PC-9 (cell line): ENCODE results near the gene CERS5. TPM values are rescaled to one million over a fixed set of nuclear protein-coding genes. Genes with fewer than 3 reads are reported as not detected.

ENCODE experiments used
- BruUV-seq: library from RNA; stranded (reverse); fragments of 400-500 nt; replicated peaks from 2 replicates; lab custom pipeline; 2021; lab: Mats Ljungman, UMichigan
- CTCF ChIA-PET: fragments of 300-600 bp; sonication (Branson Sonifier 250); formaldehyde crosslinking; loops from one replicate; lab custom pipeline; 2022; ENCODE audit warnings: antibody characterized with exemption; lab: Charles Lee
- POLR2A ChIA-PET: fragments of 300-600 bp; sonication (Branson Sonifier 250); formaldehyde crosslinking; loops from one replicate; lab custom pipeline; 2022; ENCODE audit warnings: antibody characterized with exemption; ENCODE audit not compliant: unreplicated experiment; lab: Charles Lee
- DNase-seq, 2 experiments: peaks; one replicate each; pipeline versions ENCODE4 v3.0.0 to v3.0.0-alpha.2; 2015 to 2022; ENCODE audit warnings: mixed read lengths in 1 of 2
- H2AFZ ChIP-seq: fragments of 200-600 bp; sonication (generic); 2 replicates; pipeline ENCODE4 v1.8.1; 2017; ENCODE audit warnings: antibody characterized with exemption
- H3F3A ChIP-seq: fragments of 200-600 bp; sonication (generic); 2 replicates; pipeline ENCODE4 v1.8.1; 2017; ENCODE audit warnings: antibody characterized with exemption, mild to moderate bottlenecking, low read depth; ENCODE audit not compliant: insufficient read depth
- H3K27ac ChIP-seq: fragments of 200-600 bp; sonication (generic); 2 replicates; pipeline ENCODE4 v1.6.1; 2016; ENCODE audit warnings: mixed run types
- H3K27me3 ChIP-seq: fragments of 200-600 bp; sonication (generic); 2 replicates; pipeline ENCODE4 v1.6.1; 2016; ENCODE audit warnings: low read depth, mixed run types; ENCODE audit not compliant: insufficient read depth
- H3K36me3 ChIP-seq: fragments of 200-600 bp; sonication (generic); 2 replicates; pipeline ENCODE4 v1.6.1; 2016; ENCODE audit warnings: low read depth, mixed run types
- H3K4me1 ChIP-seq: fragments of 200-600 bp; sonication (generic); replicated peaks from 2 replicates; pipeline ENCODE4 v1.6.1; 2016; ENCODE audit warnings: mixed run types; ENCODE audit not compliant: insufficient read depth
- H3K4me2 ChIP-seq: fragments of 200-600 bp; sonication (generic); 2 replicates; pipeline ENCODE4 v1.6.1; 2017; ENCODE audit warnings: mixed run types
- H3K4me3 ChIP-seq: fragments of 200-600 bp; sonication (generic); 2 replicates; pipeline ENCODE4 v1.6.1; 2016; ENCODE audit warnings: mixed run types
- H3K79me2 ChIP-seq: fragments of 200-600 bp; sonication (generic); 2 replicates; pipeline ENCODE4 v1.6.1; 2017; ENCODE audit warnings: low read depth, mixed run types
- H3K9me2 ChIP-seq: fragments of 200-600 bp; sonication (generic); 2 replicates; pipeline ENCODE4 v1.8.1; 2017; ENCODE audit warnings: mild to moderate bottlenecking; ENCODE audit not compliant: insufficient read depth
- H3K9me3 ChIP-seq: fragments of 200-600 bp; sonication (generic); 2 replicates; pipeline ENCODE4 v1.8.1; 2016; ENCODE audit warnings: low read depth; ENCODE audit not compliant: insufficient read depth
- H4K20me1 ChIP-seq: fragments of 200-600 bp; sonication (generic); 2 replicates; pipeline ENCODE4 v1.8.1; 2017; ENCODE audit not compliant: insufficient read depth
- EZH2 ChIP-seq: fragments of 200-600 bp; sonication (generic); IDR thresholded peaks from 2 replicates; pipeline ENCODE4 v1.8.0; 2017; ENCODE audit warnings: antibody characterized with exemption, low read depth
- intact Hi-C: fragments of 100-400 bp; cut with micrococcal nuclease; formaldehyde crosslinking; loops from one replicate; pipeline ENCODE4 v1.10.0; 2022; ENCODE audit not compliant: unreplicated experiment
- total RNA-seq: library from RNA; stranded (reverse); gene quantifications from 2 replicates; pipeline ENCODE4 v1.2.3, GENCODE V29; 2021
- TF ChIP-seq, protein P1 (sequence below): fragments of 200-600 bp; sonication (generic); conservative IDR thresholded peaks from 2 replicates; pipeline ENCODE4 v1.6.1; 2017; ENCODE audit warnings: mixed run types, antibody characterized with exemption, mild to moderate bottlenecking, moderate library complexity

Gene CERS5
- total RNA-seq, 1 experiment from 2014 or later: 33.0 TPM

- intact Hi-C loops: no loop called here
- Histone ChIP-seq H3K9me2 (no peaks in the 10 kb centered on the region), H3K4me1 (no peaks in the 10 kb centered on the region), H3K27ac (no peak overlapping the region), H3K27me3 (no peaks in the 10 kb centered on the region), H2AFZ (no peak overlapping the region), H3K79me2 (no peaks in the 10 kb centered on the region), H3K4me2 (no peak overlapping the region), H3K9me3 (no peaks in the 10 kb centered on the region), H3K36me3 (peaks cover 5% of the 10 kb centered on the region), H4K20me1 (no peaks in the 10 kb centered on the region), H3F3A (peaks cover 16% of the 10 kb centered on the region; the same call in 1 of the 2 replicates), H3K4me3 (no peak overlapping the region)
- POLR2A ChIA-PET: interaction anchor here (0.6 to 0.7 kb wide), 2 partner anchors 75 to 295 kb away, joined by 4 to 5 read pairs; no protein-coding TSS in a partner anchor
- CTCF ChIA-PET: interaction anchor here (0.6 kb wide), 1 partner anchor 1025 kb away, joined by 9 read pairs; no protein-coding TSS in a partner anchor
- BruUV-seq: no TSS peak
- DNase-seq: no peak
- TF ChIP-seq, protein P1, sequence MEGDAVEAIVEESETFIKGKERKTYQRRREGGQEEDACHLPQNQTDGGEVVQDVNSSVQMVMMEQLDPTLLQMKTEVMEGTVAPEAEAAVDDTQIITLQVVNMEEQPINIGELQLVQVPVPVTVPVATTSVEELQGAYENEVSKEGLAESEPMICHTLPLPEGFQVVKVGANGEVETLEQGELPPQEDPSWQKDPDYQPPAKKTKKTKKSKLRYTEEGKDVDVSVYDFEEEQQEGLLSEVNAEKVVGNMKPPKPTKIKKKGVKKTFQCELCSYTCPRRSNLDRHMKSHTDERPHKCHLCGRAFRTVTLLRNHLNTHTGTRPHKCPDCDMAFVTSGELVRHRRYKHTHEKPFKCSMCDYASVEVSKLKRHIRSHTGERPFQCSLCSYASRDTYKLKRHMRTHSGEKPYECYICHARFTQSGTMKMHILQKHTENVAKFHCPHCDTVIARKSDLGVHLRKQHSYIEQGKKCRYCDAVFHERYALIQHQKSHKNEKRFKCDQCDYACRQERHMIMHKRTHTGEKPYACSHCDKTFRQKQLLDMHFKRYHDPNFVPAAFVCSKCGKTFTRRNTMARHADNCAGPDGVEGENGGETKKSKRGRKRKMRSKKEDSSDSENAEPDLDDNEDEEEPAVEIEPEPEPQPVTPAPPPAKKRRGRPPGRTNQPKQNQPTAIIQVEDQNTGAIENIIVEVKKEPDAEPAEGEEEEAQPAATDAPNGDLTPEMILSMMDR: no peak
- TF ChIP-seq EZH2: no peak
Observed at GRCh38 chr12:50190859-50191258, 23.7 kb upstream of the CERS5 start.

- no peak for DNase-seq
- ChIA-PET CTCF (no interaction called here), POLR2A (interaction anchor here (0.7 kb wide), 1 partner anchor 99 kb away, joined by 4 read pairs; no protein-coding TSS in a partner anchor)
- Histone ChIP-seq H3K27ac (no peak overlapping the region), H3K4me1 (no peaks in the 10 kb centered on the region), H3K9me2 (no peaks in the 10 kb centered on the region), H4K20me1 (no peaks in the 10 kb centered on the region), H3K4me2 (no peak overlapping the region), H2AFZ (no peak overlapping the region), H3K36me3 (peaks cover 5% of the 10 kb centered on the region), H3F3A (peaks cover 16% of the 10 kb centered on the region; the same call in 1 of the 2 replicates), H3K27me3 (no peaks in the 10 kb centered on the region), H3K9me3 (no peaks in the 10 kb centered on the region), H3K79me2 (no peaks in the 10 kb centered on the region), H3K4me3 (no peak overlapping the region)
- intact Hi-C loops: no loop called here
- no peak for TF ChIP-seq EZH2
- TF ChIP-seq, protein P1: no peak
- no TSS peak for BruUV-seq
Observed at GRCh38 chr12:50188875-50189575, 21.9 kb upstream of the CERS5 start.

DNA sequence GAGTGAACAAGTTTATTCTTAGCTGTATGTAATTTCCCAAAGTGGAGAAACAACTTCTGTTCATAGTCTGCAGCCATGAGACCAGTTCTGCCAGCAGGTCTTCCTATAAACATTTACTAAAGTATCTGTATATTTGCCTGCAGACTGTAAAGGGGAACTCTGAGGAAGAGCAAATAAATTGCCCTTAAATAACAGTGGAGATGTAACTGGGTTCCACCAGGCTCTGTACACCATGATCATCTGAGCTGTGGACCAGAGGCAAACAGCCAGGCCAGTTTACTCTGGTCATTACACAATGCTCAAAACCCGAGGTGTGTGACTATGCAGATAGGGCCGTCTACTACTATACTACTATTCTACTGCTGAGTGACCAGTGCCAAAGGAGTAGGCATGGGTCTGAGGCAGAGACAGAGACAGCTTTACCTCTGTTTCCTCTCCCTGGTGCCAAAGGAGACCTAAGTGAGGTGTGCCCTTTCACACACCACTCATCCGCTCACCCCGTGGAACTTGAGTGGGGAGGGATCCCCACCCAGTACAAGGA lies 21.1 kb upstream of the CERS5 start:
- Histone ChIP-seq H4K20me1 (no peaks in the 10 kb centered on the region), H3K9me3 (no peaks in the 10 kb centered on the region), H2AFZ (no peak overlapping the region), H3K79me2 (no peaks in the 10 kb centered on the region), H3K27ac (no peak overlapping the region), H3K27me3 (no peaks in the 10 kb centered on the region), H3K36me3 (peaks cover 5% of the 10 kb centered on the region), H3K4me2 (no peak overlapping the region), H3K9me2 (no peaks in the 10 kb centered on the region), H3K4me3 (no peak overlapping the region), H3K4me1 (no peaks in the 10 kb centered on the region), H3F3A (peaks cover 16% of the 10 kb centered on the region; the same call in 1 of the 2 replicates)
- TF ChIP-seq, protein P1: no peak
- TF ChIP-seq EZH2: no peak
- intact Hi-C loops: no loop called here
- CTCF ChIA-PET: no interaction called here
- DNase-seq: no peak
- POLR2A ChIA-PET: interaction anchor here (0.6 kb wide), 2 partner anchors 52 to 879 kb away, joined by 3 to 4 read pairs; no protein-coding TSS in a partner anchor
- BruUV-seq: no TSS peak
